ENCODE results near the gene SLC1A7.

Gene SLC1A7

GRCh38 chr1:53115403-53116306, 26.8 kb downstream of the SLC1A7 start:
- H3K27ac ChIP-seq: peak overlapping the region; percentile 99
- TF ChIP-seq CTCF (conservative IDR thresholded peaks at IDR 0.05): no peak

DNA sequence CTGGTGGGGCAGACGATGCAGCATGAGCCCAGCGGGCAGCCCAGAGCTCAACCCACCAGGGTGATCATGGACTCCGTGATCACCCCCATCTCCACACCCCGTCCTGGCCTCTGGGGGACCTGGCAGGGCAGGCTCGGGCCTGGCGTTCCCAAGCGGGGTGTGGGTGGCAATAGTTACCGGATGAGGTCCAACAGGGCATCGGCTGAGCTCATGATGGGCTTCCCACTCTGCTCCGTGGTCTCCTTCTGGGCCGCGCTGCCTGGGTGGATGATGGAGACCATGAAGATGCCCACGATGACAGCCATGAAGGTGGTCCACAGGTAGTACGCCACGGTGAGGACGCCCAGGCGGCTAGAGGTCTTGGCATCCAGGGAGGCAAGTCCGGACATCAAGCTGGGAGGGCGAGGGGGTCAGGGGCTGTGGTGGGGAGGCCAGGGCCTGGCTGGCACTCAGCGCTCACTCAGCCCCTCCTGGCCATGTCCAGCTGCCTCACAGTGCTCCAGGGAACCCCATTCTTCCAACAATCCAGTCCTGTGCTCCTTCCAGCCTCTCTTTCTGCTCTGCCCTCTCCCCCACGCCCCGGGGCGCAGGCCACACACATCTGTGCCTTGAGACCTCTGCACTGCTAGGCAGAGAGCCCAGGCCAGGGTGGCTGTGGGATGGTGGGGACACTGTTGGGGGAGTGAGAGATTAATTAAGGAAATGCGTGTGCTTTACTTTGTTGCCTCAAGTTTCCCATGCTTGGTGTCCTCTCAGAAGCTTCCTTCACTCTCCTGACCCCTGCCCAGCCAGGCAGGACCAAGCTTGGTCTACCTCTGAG, 27.6 kb downstream of the SLC1A7 start:
- peak overlapping the region; percentile 99; the same call in 1 of the 2 replicates for H3K27ac ChIP-seq
- TF ChIP-seq CTCF (conservative IDR thresholded peaks at IDR 0.05): no peak

DNA sequence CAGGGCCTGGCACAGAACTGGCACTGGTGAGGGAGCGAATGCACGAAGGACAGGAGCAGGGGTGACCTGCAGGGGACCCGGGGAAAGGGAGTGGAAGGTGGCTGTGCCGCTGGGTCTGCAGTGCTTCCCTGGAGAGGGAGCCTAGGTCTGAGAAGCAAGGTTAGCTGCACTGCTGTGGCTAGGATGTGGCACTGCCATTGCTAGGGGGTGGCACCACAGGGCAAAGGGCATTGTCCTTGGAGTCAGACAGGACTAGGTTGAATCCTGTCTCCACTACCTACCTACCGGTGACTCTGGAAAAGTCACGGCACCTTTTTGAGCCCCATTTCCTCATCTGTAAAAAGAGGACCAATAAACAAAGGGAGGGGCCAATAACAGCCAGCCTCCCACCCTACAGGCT, 28.3 kb downstream of the SLC1A7 start:
- H3K27ac ChIP-seq: peak overlapping the region; percentile 99; the same call in 1 of the 2 replicates
- TF ChIP-seq CTCF (conservative IDR thresholded peaks at IDR 0.05): no peak

DNA sequence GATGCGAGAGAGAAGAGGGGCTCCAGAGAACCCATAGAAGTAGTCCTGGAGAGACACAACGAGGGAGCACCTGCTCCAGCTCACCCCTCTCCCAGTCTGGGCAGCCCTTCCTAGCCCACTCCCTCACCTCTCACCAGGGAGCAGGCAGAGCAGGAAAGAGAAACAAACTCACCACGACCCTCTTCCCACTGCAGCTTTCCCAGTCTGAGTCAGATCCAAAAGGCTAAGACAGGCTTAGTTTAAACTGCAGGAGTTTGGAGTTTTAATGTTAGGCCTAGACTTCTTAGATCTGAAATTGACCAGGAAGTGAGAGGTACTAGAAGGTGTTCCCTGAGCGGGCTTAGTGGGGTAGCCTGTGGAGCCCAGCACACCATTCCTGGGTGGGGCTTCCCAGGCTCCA, 29.6 kb downstream of the SLC1A7 start:
- TF ChIP-seq CTCF (conservative IDR thresholded peaks at IDR 0.05): no peak
- peak overlapping the region; percentile 99; the same call in 1 of the 2 replicates for H3K27ac ChIP-seq

GRCh38 chr1:53112271-53112774, 30.1 kb downstream of the SLC1A7 start:
- peak overlapping the region; percentile 99; the same call in 1 of the 2 replicates for H3K27ac ChIP-seq
- no peak for TF ChIP-seq CTCF (conservative IDR thresholded peaks at IDR 0.05)

DNA sequence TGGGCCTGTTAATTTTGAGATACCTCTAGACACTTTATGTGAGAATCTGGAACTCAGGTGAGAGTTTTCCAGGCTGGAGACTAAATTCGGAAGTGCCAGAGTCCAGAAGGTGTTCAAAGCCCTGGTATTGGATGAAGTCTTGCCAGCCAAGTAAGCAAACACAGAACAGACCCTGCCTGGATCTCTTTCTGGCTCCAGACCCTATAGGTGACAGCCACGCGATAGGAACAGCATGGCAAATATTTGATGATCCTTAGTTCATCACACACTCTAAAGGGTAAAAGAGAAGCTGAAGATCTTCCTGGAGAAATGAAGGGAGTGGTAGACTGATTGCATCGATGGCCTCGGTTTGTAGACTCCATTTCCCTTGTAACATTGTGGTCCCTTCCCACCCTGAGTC, 30.7 kb downstream of the SLC1A7 start:
- TF ChIP-seq CTCF (conservative IDR thresholded peaks at IDR 0.05): no peak
- peak overlapping the region; percentile 99; the same call in 1 of the 2 replicates for H3K27ac ChIP-seq

- TF ChIP-seq CTCF (conservative IDR thresholded peaks at IDR 0.05): no peak
- H3K27ac ChIP-seq: peak overlapping the region; percentile 99
Measured at GRCh38 chr1:53111073-53111556, 31.3 kb downstream of the SLC1A7 start.
